ENCODE data around the gene NCOA3.

Gene NCOA3

GRCh38 chr20:47669489-47669888 lies 167.8 kb downstream of the NCOA3 start:
- DNase-seq, result no peak

- DNase-seq, result no peak
Measured at GRCh38 chr20:47669927-47670890, 168.5 kb downstream of the NCOA3 start.

GRCh38 chr20:47670913-47671312 lies 169.2 kb downstream of the NCOA3 start:
- DNase-seq, result no peak

- DNase-seq, result no peak
Measured at GRCh38 chr20:47672166-47672565, 170.5 kb downstream of the NCOA3 start.

GRCh38 chr20:47672886-47673670 lies 171.4 kb downstream of the NCOA3 start:
- DNase-seq, result no peak

- no peak for DNase-seq
Measured at GRCh38 chr20:47673671-47673955, 171.9 kb downstream of the NCOA3 start.

GRCh38 chr20:47674145-47674544 lies 172.5 kb downstream of the NCOA3 start:
- no peak for DNase-seq

- DNase-seq, result no peak
Measured at GRCh38 chr20:47674686-47675085, 173.0 kb downstream of the NCOA3 start.

- DNase-seq, result no peak
Measured at GRCh38 chr20:47675190-47676142, 173.8 kb downstream of the NCOA3 start.

- no peak for DNase-seq
Measured at GRCh38 chr20:47676219-47676721, 174.6 kb downstream of the NCOA3 start.

- DNase-seq, result peak in 1 of 2 donors; percentile 9
Measured at GRCh38 chr20:47676912-47677634, 175.4 kb downstream of the NCOA3 start.

- peak; percentile 30 to 49 for DNase-seq
Measured at GRCh38 chr20:47677635-47678453, 176.2 kb downstream of the NCOA3 start.

- DNase-seq, result no peak
Measured at GRCh38 chr20:47678536-47678935, 176.8 kb downstream of the NCOA3 start.

- DNase-seq, result no peak
Measured at GRCh38 chr20:47679462-47679861, 177.8 kb downstream of the NCOA3 start.

- DNase-seq, result no peak
Measured at GRCh38 chr20:47680804-47681529, 179.3 kb downstream of the NCOA3 start.

GRCh38 chr20:47682028-47682783 lies 180.5 kb downstream of the NCOA3 start:
- no peak for DNase-seq

- no peak for DNase-seq
Measured at GRCh38 chr20:47682916-47683315, 181.2 kb downstream of the NCOA3 start.

GRCh38 chr20:47684306-47685080 lies 182.8 kb downstream of the NCOA3 start:
- DNase-seq, result no peak

GRCh38 chr20:47686545-47686944 lies 184.9 kb downstream of the NCOA3 start:
- no peak for DNase-seq

Data from CD4-positive, alpha-beta T cell treated with Interferon alpha-2 for 1 hour (primary cell).